GM10248 (cell line): Measurements from ENCODE around the gene MIB2.
"Not testable (repeated sequence)": the region's sequence is repeated elsewhere in the genome, so short reads cannot be mapped to it uniquely, and the experiment has no call there.

ENCODE experiments used
- CTCF ChIA-PET: fragments of 300-600 bp; sonication (Branson Sonifier 250); formaldehyde crosslinking; extraction: SDS; loops from one replicate; lab custom pipeline; 2021; ENCODE audit warnings: antibody characterized with exemption; lab: Yijun Ruan, JAX
- POLR2A ChIA-PET: fragments of 350-650 bp; sonication (Branson Sonifier 250); formaldehyde crosslinking; extraction: SDS; loops from one replicate; lab custom pipeline; 2020; ENCODE audit warnings: antibody characterized with exemption; lab: Yijun Ruan, JAX
- DNase-seq: peaks from one replicate; pipeline ENCODE4 v3.0.0; 2012; ENCODE audit errors: extremely low spot score
- CTCF ChIP-seq: IDR thresholded peaks from 2 replicates; pipeline ENCODE4 v1.5.1; 2012; ENCODE audit warnings: mild to moderate bottlenecking, low read depth; ENCODE audit errors: extremely low read depth, missing control alignments, control extremely low read depth

MIB2 gene

GRCh38 chr1:1593834-1594601 lies 21.3 kb upstream of the MIB2 start:
- no peak for DNase-seq
- POLR2A ChIA-PET, result no interaction called here
- CTCF ChIA-PET, result interaction anchor here (1.2 kb wide), 1 partner anchor 18 kb away, joined by 3 read pairs; no protein-coding TSS in a partner anchor
- no peak for TF ChIP-seq CTCF

- DNase-seq, result no peak
- CTCF ChIA-PET, result interaction anchor here (1.2 kb wide), 1 partner anchor 17 kb away, joined by 3 read pairs; no protein-coding TSS in a partner anchor
- POLR2A ChIA-PET, result no interaction called here
- no peak for TF ChIP-seq CTCF
Observed at GRCh38 chr1:1594602-1595260, 20.6 kb upstream of the MIB2 start.

DNA sequence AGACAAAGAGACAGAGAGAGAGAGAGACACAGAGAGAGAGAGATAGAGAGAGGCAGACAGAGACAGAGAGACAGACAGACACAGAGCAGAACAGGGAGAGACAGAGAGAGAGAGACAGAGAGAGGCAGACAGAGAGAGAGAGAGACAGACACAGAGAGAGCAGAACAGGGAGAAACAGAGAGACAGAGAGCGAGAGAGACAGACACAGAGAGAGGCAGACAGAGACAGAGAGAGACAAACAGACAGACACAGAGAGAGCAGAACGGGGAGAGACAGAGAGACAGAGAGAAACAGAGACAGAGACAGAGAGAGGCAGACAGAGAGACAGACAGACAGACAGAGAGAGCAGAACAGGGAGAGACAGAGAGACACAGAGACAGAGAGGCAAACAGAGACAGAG lies 20.0 kb upstream of the MIB2 start:
- POLR2A ChIA-PET, DNase-seq, CTCF ChIA-PET: not testable (repeated sequence)

GRCh38 chr1:1596493-1597274 lies 18.6 kb upstream of the MIB2 start:
- peak; percentile 46 for DNase-seq
- ChIA-PET POLR2A (no interaction called here), CTCF (interaction anchor here (0.8 to 1.7 kb wide), 4 partner anchors 11 to 312 kb away, joined by 3 to 5 read pairs (median 3); no protein-coding TSS in a partner anchor)
- TF ChIP-seq CTCF, result no peak

DNA sequence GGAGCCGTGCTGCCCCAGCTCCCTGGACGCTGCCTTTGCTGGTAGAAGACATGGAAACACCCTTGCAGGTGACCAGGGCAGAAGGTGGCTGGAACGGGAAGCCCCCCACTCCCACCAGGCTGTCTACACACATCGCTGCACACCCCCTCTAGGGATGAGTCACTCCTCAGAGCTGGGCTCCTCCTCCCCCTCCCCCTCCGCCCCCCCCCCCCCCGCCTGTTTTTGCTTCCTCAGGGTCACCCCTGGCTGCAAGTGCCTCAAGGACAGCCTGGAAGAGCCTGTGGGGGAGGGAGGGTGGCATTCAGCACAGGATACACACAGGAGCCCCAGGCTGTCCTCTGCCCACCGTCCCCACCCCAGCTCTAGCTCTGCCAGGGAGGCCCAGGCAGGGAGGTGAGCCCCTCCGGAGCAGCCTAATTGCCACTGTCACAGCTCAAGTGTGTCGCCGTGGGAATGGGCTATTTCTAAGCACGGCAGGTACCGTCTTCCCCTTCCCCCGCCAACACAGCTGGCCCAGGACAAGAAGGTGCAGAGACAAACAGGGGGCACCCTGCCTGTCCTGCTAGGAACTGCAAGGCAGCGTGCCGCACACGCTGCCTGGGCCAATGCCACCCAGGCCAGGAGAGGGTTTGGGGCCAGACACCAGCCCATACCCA lies 17.9 kb upstream of the MIB2 start:
- TF ChIP-seq CTCF, result peak; percentile 27
- ChIA-PET POLR2A (interaction anchor here (0.6 kb wide), 1 partner anchor 27 kb away, joined by 5 read pairs; no protein-coding TSS in a partner anchor), CTCF (interaction anchor here (0.8 to 1.7 kb wide), 5 partner anchors 12 to 312 kb away, joined by 3 to 5 read pairs (median 3); no protein-coding TSS in a partner anchor)
- peak; percentile 55 for DNase-seq

- no peak for DNase-seq
- POLR2A ChIA-PET, result interaction anchor here (0.6 kb wide), 1 partner anchor 28 kb away, joined by 5 read pairs; no protein-coding TSS in a partner anchor
- CTCF ChIA-PET, result interaction anchor here (0.9 to 1.7 kb wide), 3 partner anchors 12 to 20 kb away, joined by 3 to 5 read pairs (median 3); no protein-coding TSS in a partner anchor
Observed at GRCh38 chr1:1598051-1598719, 17.1 kb upstream of the MIB2 start.

More at GRCh38 chr1:1598051-1598719, 17.1 kb upstream of the MIB2 start:
- TF ChIP-seq CTCF, result no peak
